Esophagus squamous epithelium (tissue), 4 donors: ENCODE data around the gene FAM184B.

Experiments
- CTCF ChIP-seq, 6 experiments: fragments of 450-650 bp in 4 of 6; fragments of 200-600 bp in 2 of 6; sonication (generic) in 2 of 6; IDR thresholded peaks; one replicate each; pipeline ENCODE4 v1.5.1; 2016 to 2019; ENCODE audit warnings: antibody characterized with exemption in 6 of 6, mild to moderate bottlenecking in 4 of 6, moderate library complexity in 4 of 6
- POLR2A ChIP-seq, 4 donors: fragments of 450-650 bp; IDR thresholded peaks; one replicate each; pipeline ENCODE4 v1.6.1; 2017; ENCODE audit warnings: antibody characterized with exemption in 4 of 4, mild to moderate bottlenecking in 4 of 4, moderate library complexity in 3 of 4

GRCh38 chr4:17647927-17648326 lies 133.5 kb downstream of the FAM184B start:
- TF ChIP-seq CTCF (IDR thresholded peaks at IDR 0.05) (no peak), POLR2A (IDR thresholded peaks at IDR 0.05) (no peak)
